GM21786 (cell line): ENCODE data around the gene TRPM3.
A peak's percentile ranks its signal among the peaks of the same experiment; 100 is the strongest.

Source experiments
- ATAC-seq: cut with Tn5 transposase; IDR thresholded peaks from one replicate; pipeline ENCODE4 v1.9.1; 2021; ENCODE audit not compliant: unreplicated experiment

TRPM3 gene

GRCh38 chr9:70902692-70903131 lies 218.7 kb downstream of the TRPM3 start:
- ATAC-seq, result peak; percentile 68

DNA sequence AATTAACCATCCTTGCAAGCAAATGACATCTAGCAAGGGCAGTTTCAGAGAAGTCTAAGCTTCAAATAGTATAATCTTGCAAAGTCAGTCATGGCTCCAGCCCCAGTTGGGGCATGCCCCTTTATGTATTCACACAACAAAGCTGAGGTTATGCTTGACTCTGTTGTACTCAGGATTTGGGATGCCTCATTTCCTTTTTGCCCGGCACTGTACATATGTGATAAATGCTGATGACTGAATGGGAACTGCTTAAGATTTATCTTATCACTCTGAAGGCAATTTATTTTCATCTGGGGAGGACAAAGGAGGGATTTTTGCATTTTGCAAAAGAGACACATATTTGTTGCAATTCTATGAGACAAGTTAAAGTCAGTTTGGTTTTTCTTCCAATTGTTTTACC lies 219.2 kb downstream of the TRPM3 start:
- ATAC-seq, result no peak

GRCh38 chr9:70901746-70902145 lies 219.7 kb downstream of the TRPM3 start:
- ATAC-seq, result no peak

DNA sequence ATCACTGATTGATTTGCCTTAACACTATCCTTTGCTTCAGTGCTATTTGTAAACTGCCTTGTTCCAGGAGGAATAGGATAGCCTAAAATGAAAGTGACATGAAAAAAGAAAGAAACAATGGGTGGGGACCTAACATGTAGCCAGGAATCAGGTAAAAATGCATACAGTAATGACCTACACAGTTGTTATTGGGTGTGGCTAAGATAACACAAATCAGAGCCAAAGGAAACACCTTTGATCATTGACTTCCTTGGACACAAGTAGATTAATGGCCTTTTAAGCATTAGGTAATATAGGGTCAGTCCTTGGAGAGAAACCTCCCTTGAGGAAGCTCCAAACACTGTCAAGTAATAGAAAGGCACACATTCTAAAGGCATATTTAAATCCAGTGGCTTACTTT lies 220.4 kb downstream of the TRPM3 start:
- no peak for ATAC-seq

DNA sequence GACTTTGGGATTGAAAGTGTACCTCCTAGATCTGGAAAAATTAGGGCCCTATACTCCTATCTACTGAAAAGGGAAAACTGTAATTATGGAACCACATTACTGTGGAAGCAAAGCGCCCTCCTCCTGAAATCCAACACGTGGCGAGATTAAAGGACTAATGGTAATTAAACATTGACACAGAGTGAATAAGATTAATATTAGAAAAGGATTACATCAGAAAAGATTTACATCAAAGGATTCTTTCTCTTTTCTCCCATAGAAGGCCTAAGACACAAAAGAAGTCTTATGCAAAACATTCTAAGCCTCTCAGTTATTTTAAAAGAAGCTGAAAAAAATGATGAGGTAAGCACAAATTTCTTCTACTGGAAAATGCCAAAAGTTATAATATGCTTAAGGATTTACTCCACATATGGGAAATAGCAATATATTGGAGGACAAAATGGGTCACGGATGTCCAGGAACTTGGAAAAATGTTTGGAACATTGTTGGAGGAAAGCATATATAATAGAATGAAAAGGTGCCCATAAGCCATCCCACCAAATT lies 227.8 kb downstream of the TRPM3 start:
- ATAC-seq, result no peak

GRCh38 chr9:70888471-70888870 lies 232.9 kb downstream of the TRPM3 start:
- no peak for ATAC-seq

DNA sequence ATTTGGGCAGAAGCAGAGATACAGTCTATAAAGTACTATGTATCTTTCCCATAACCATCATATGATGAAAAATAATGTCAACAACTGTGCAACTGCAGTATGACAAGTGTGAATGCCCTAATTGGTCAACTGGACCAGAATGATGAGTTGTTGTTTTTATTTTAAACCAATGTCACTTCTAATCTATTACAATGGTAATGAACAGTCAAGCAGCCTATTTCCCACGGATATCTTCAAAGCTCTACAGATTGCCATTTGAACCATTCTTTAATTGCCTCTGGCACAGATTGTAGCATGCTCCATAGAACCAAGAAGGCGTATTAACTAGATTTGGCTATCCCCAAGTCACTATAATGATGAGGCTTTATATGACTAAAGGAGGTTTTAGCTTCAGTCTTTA lies 233.6 kb downstream of the TRPM3 start:
- ATAC-seq, result no peak

- ATAC-seq, result no peak
Measured at GRCh38 chr9:70883963-70884793, 237.2 kb downstream of the TRPM3 start.

- no peak for ATAC-seq
Measured at GRCh38 chr9:70883056-70883455, 238.4 kb downstream of the TRPM3 start.

DNA sequence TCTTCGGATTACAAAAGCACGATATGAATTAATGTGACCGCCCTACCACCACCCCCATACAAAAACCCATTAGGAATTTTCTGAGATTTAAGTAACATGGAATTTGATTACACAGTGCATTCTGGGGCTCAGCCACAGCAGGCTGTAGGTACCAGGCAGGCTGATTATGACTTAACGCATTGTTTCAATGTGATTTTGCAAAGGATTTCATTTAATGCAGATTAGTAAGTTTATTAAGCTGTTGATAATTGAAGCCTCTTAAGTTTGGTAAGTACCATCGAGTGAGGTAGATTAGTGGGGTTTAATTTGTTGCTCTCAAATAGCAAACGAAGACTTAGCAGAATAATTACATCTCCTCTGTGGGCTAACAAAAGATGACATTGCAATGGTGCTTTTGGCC lies 240.1 kb downstream of the TRPM3 start:
- ATAC-seq, result no peak

- ATAC-seq, result no peak
Measured at GRCh38 chr9:70880535-70880934, 240.9 kb downstream of the TRPM3 start.

GRCh38 chr9:70878576-70878975 lies 242.8 kb downstream of the TRPM3 start:
- no peak for ATAC-seq

DNA sequence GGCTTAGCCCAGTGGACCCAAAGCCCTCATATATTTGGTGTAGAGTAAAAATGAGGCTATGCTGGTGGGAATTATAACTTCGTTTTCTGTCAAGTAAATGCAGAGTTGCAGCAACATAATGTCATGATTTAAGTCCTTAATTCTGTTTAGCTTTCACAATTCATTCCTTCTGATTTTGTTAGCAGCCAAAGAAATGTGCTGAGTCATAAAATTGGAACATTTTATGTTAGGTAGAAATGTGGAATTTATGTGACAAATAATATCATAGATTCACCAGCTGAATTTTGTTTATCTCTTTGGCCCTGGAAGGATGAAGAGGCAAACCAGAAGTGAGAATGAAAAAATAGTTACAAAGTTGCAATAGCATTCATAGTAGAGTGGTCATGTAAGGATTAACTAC lies 247.0 kb downstream of the TRPM3 start:
- no peak for ATAC-seq

GRCh38 chr9:70873506-70873905 lies 247.9 kb downstream of the TRPM3 start:
- ATAC-seq, result no peak

DNA sequence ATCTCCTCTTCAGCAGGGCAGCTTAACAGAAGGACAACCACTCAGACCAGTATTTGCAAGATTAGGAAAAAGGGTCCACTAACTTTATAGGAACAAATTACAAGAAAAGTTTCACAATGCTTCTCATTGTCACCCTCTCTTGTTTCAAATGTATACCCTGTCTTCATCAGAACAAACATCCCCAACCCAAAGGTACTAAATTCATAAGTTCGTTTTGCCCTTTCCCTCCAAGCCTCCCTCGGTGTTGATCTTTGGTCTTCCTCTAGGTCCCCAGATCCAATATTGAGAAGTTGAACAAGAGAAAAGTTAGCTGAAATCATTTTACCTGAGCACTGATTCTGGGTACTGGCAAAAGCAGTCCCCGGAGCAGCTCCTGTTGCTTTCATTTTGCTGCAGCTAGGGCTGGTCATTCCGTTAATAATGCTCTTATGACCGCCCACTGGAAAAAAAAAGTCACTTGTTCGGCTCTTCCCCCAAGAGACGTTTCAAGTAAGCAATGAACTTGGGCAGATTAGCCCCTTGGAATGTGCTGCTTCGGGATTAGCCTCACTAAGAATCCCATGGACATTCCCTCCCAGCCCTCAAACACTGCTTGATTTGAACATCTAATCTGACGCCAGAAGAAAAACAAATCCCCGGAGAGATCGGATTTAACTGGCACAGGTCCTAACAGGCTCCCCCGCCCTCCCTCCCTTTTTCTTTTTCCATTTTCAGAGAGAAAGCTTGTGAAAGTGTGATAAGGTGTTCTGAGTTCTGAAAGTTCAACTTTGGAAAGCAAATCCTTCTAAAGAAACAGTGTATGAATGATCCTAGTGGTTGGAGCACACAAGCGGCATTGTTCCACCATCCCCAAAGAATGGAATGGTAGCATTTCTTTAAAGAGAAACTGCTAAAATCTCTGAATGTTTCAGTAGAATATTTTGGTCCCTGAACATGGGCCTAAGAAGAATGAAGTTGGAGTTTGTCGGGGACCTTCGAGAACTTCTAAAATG lies 252.5 kb downstream of the TRPM3 start:
- no peak for ATAC-seq

- no peak for ATAC-seq
Measured at GRCh38 chr9:70868041-70868440, 253.4 kb downstream of the TRPM3 start.

DNA sequence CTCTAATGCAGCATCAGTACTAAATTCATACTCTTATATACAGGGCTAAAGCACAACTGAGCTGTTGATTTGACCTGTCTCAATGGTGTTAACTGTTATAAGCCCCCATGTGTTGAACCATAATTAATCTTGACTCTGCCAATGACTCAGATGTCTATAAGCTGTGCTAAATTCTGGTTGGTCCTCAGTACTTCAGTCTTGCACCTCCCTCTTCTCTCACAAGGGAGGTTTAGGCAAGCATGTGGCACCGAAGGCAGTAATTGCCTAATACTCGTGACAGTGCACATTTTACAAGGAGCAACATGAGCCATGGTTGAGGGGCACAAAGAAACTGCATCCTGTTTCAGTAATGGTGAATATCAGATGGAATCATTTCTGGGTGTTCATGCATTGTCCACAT lies 255.9 kb downstream of the TRPM3 start:
- no peak for ATAC-seq

DNA sequence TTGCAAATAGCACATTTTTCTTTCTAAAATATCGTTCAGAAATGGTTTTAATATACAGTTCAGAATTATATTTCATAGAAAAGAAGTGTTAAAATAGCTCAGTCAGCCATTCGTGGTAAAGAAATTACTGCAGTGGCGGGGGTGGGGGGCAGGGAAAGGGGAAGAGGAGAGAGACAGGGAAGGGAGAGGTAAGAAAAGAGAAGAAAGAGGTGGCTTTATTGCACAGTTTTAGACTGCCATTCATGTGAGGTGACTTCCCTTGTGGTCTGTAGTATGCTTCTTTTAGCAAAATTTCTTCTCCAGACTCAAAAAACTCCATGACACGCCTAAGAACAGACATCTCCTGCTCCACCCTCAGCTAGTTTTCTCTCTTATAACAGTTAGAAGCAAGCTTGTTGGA lies 259.6 kb downstream of the TRPM3 start:
- ATAC-seq, result no peak

GRCh38 chr9:70861376-70861775 lies 260.0 kb downstream of the TRPM3 start:
- no peak for ATAC-seq

- ATAC-seq, result no peak
Measured at GRCh38 chr9:70859694-70860093, 261.7 kb downstream of the TRPM3 start.

- no peak for ATAC-seq
Measured at GRCh38 chr9:70856411-70856810, 265.0 kb downstream of the TRPM3 start.
